HG03039 (cell line): Measurements from ENCODE around the gene RNU6-9.

Experiments used
- ATAC-seq: cut with Tn5 transposase; IDR thresholded peaks from one replicate; pipeline ENCODE4 v1.9.1; 2021; ENCODE audit warnings: mild to moderate bottlenecking, moderate library complexity; ENCODE audit not compliant: unreplicated experiment

Gene RNU6-9

GRCh38 chr19:931860-932647 is 38.8 kb downstream of the RNU6-9 start:
- ATAC-seq: no peak

DNA sequence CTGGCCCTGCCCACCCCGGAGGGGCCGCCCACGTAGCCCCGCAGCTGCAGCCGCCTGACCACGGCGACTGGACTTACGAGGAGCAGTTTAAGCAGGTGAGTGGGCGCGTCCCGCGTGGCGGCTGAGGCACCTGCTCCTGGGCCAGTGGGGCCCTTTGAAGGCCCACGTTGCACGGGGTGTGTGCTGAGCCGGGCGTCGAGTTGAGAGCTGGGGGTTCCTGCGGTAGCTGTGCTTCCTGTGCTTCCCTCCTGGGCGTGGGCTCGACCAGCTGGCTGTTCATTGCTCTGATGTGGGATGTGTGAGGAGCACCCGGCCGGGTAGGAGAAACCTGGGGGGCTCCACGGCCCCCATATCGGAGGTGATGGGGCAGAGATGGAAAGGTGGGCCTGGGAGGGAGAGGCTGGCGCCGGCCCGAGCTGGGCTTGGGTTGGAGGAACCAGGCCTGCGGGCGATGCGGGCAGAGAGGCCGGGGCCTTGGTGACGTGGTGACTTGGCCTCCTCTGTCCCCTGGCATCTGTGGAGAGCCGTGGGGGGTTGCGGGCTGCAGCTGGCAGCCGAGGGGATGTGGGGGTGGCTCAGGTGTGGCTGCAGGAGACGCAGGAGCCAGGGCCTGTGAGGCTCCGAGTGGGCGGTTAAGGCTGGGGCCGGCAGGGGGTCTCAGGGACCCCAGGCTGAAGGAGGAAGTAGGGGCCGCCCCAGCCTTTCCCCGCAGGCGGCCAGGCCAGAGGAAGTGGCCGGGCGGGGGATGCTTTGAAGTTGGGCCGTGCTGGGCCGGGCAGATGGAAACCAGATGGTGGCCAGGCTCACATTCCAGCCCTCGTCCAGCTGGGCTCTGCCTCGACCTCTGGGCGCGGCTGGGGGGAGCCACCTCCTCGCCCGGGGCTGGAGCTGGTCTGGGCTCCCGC is 39.6 kb downstream of the RNU6-9 start:
- ATAC-seq: no peak

DNA sequence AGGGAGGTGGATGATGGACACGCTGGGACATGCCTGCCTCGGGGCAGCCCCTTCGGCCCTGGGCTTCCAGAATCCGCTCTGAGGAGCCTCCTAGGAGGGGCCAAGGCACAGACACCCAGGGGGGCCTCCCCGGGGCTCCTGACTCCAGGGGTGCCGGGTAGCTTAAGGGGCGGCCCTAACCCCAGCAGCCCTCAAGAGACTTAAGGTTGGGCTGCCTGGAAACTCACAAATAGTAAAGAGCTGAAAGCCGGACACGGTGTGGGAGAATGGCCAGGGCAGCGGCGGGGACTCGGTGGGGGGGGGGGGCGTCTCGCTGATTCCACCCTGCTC is 40.2 kb downstream of the RNU6-9 start:
- no peak for ATAC-seq

- ATAC-seq: no peak
These were observed 41.0 kb downstream of the RNU6-9 start for GRCh38 chr19:934197-934840.

- ATAC-seq: no peak
These were observed 41.7 kb downstream of the RNU6-9 start for GRCh38 chr19:934865-935479.

GRCh38 chr19:936175-936546 is 42.9 kb downstream of the RNU6-9 start:
- ATAC-seq: no peak

- no peak for ATAC-seq
These were observed 44.0 kb downstream of the RNU6-9 start for GRCh38 chr19:937259-937694.

- no peak for ATAC-seq
These were observed 45.1 kb downstream of the RNU6-9 start for GRCh38 chr19:938233-938923.

DNA sequence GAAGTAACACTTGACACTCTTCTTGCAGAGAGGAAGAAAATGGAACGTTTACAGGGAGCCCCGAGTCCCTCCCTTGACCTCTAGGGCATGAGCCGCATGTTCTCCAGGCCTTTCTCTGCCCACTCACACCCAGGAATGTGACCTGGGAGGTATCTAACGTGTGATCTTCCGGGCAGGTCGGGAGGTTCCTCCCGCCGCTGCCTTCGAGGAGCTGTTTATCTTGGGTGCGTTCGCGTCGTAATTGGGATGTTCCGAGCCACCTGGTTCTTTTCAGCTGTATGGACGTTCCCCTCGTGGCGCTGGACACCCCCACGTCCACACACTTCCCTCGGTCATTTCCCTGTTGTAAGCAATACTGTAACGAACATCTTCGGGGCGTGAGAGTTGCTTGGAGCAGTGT is 46.2 kb downstream of the RNU6-9 start:
- ATAC-seq: no peak

- no peak for ATAC-seq
These were observed 46.6 kb downstream of the RNU6-9 start for GRCh38 chr19:939922-940321.

GRCh38 chr19:940591-941291 is 47.5 kb downstream of the RNU6-9 start:
- ATAC-seq: no peak

DNA sequence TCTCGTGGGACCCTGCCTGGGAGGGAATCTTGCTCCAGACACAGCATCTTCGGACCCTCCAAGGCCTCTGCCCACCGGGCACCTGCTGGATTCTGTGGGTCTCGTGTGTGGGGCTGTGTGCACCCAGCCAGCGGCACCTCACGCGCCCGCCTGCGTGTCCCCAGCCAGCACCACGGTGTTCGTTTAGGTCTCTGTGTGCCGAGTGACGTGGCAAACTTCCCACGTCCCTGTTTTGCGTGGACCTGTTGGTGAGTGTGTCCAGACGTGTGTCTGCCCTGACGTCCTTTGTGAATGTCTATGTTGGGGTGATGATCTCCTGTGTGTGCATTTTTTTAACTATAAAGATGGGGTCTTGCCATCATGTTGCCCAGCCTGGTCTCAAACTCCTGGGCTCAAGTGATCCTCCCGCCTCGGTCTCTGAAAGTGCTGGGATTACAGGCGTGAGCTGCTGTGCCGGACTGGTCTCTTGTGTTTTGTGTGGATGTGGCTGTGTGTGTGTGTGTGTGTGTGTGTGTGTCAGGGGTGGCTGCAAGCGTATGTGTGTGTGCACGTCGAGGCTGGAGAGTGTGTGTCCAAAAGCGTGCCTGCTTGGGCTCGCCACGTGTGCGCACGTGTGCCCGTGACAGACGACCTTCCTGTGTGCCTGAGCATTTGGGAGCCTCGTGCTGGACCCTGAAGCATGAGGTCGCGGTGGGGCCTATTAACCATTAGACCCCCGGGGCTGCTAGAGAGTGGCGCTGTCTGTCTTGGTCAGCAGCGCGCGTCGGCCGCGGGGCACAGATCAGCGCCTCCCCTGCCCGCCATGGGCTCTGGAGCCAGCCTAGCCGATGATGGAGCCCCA is 48.2 kb downstream of the RNU6-9 start:
- no peak for ATAC-seq

- ATAC-seq: no peak
These were observed 48.9 kb downstream of the RNU6-9 start for GRCh38 chr19:942133-942645.
